Activated T-cell treated with anti-CD3 and anti-CD28 coated beads for 24 hours (primary cell): Measurements from ENCODE around the gene SLC7A1.

Experiments used
- DNase-seq: peaks from one replicate; pipeline ENCODE4 v3.0.0-alpha.2; 2020; ENCODE audit warnings: low read depth

Gene SLC7A1

GRCh38 chr13:29510651-29511084 lies 84.8 kb downstream of the SLC7A1 start:
- DNase-seq, result no peak

GRCh38 chr13:29509999-29510589 lies 85.4 kb downstream of the SLC7A1 start:
- no peak for DNase-seq

GRCh38 chr13:29508876-29509252 lies 86.6 kb downstream of the SLC7A1 start:
- DNase-seq, result no peak

- DNase-seq, result peak; percentile 65
Observed at GRCh38 chr13:29508130-29508875, 87.2 kb downstream of the SLC7A1 start.

- DNase-seq, result no peak
Observed at GRCh38 chr13:29507356-29507755, 88.1 kb downstream of the SLC7A1 start.

- no peak for DNase-seq
Observed at GRCh38 chr13:29505950-29506349, 89.5 kb downstream of the SLC7A1 start.

GRCh38 chr13:29505511-29505910 lies 90.0 kb downstream of the SLC7A1 start:
- DNase-seq, result no peak

- no peak for DNase-seq
Observed at GRCh38 chr13:29504691-29505090, 90.8 kb downstream of the SLC7A1 start.

- DNase-seq, result no peak
Observed at GRCh38 chr13:29503041-29503837, 92.2 kb downstream of the SLC7A1 start.

- DNase-seq, result no peak
Observed at GRCh38 chr13:29502391-29503008, 93.0 kb downstream of the SLC7A1 start.

- DNase-seq, result no peak
Observed at GRCh38 chr13:29501674-29502073, 93.8 kb downstream of the SLC7A1 start.

- DNase-seq, result no peak
Observed at GRCh38 chr13:29500386-29500785, 95.1 kb downstream of the SLC7A1 start.

- DNase-seq, result no peak
Observed at GRCh38 chr13:29499506-29500165, 95.9 kb downstream of the SLC7A1 start.

- no peak for DNase-seq
Observed at GRCh38 chr13:29498426-29499040, 97.0 kb downstream of the SLC7A1 start.

- no peak for DNase-seq
Observed at GRCh38 chr13:29497137-29497654, 98.3 kb downstream of the SLC7A1 start.

- no peak for DNase-seq
Observed at GRCh38 chr13:29496241-29496712, 99.2 kb downstream of the SLC7A1 start.

- no peak for DNase-seq
Observed at GRCh38 chr13:29494520-29494919, 101.0 kb downstream of the SLC7A1 start.

GRCh38 chr13:29493796-29494195 lies 101.7 kb downstream of the SLC7A1 start:
- no peak for DNase-seq

- no peak for DNase-seq
Observed at GRCh38 chr13:29491248-29491647, 104.2 kb downstream of the SLC7A1 start.

- no peak for DNase-seq
Observed at GRCh38 chr13:29490561-29490885, 105.0 kb downstream of the SLC7A1 start.
